ENCODE measurements around the gene BCR. TPM values are rescaled to one million over a fixed set of nuclear protein-coding genes. Genes with fewer than 3 reads are reported as not detected.

Gene BCR
- total and polyA plus RNA-seq, 2 of the 13 experiments (the other 11 are each of a cell fraction or from before 2014, with no cell fraction given), result 19.9 to 33.6 TPM

GRCh38 chr22:23163665-23164064 lies 16.6 kb upstream of the BCR start (continued):
- TF ChIP-seq ZNF451 (CRISPR knock-in tag; IDR thresholded peaks at IDR 0.05) (no peak), BRD4 (CRISPR knock-in tag; IDR thresholded peaks at IDR 0.05) (no peak), ZNF292 (CRISPR knock-in tag; IDR thresholded peaks at IDR 0.05; ENCODE audit: borderline replicate concordance, low read depth) (peak; percentile 66; the same call in 1 of the 2 replicates), ZFP1 (CRISPR knock-in tag; IDR thresholded peaks at IDR 0.05) (no peak), PAF1 (CRISPR knock-in tag; IDR thresholded peaks at IDR 0.05) (no peak), ZNF296 (CRISPR knock-in tag; conservative IDR thresholded peaks at IDR 0.05) (no peak), HIVEP1 (CRISPR knock-in tag; IDR thresholded peaks at IDR 0.05) (no peak), HNF1B (CRISPR knock-in tag; IDR thresholded peaks at IDR 0.05) (no peak), ZNF710 (CRISPR knock-in tag; IDR thresholded peaks at IDR 0.05; ENCODE audit: borderline replicate concordance) (peak; percentile 49; the same call in 1 of the 2 replicates), FOXA3 (CRISPR knock-in tag; IDR thresholded peaks at IDR 0.05) (0 out of 2 replicates have a peak, but pooled peaks have one; percentile 9), ESRRA (CRISPR knock-in tag; IDR thresholded peaks at IDR 0.05; ENCODE audit: low read depth) (no peak), NFATC3 (CRISPR knock-in tag; IDR thresholded peaks at IDR 0.05) (no peak), NFE2 (CRISPR knock-in tag; IDR thresholded peaks at IDR 0.05) (no peak), ZNF431 (CRISPR knock-in tag; IDR thresholded peaks at IDR 0.05; ENCODE audit: borderline replicate concordance, low read depth) (no peak), AGO1 (IDR thresholded peaks at IDR 0.05; ENCODE audit: low read depth, low read length, poor library complexity, severe bottlenecking) (no peak)
- TF ChIP-seq, protein P1, sequence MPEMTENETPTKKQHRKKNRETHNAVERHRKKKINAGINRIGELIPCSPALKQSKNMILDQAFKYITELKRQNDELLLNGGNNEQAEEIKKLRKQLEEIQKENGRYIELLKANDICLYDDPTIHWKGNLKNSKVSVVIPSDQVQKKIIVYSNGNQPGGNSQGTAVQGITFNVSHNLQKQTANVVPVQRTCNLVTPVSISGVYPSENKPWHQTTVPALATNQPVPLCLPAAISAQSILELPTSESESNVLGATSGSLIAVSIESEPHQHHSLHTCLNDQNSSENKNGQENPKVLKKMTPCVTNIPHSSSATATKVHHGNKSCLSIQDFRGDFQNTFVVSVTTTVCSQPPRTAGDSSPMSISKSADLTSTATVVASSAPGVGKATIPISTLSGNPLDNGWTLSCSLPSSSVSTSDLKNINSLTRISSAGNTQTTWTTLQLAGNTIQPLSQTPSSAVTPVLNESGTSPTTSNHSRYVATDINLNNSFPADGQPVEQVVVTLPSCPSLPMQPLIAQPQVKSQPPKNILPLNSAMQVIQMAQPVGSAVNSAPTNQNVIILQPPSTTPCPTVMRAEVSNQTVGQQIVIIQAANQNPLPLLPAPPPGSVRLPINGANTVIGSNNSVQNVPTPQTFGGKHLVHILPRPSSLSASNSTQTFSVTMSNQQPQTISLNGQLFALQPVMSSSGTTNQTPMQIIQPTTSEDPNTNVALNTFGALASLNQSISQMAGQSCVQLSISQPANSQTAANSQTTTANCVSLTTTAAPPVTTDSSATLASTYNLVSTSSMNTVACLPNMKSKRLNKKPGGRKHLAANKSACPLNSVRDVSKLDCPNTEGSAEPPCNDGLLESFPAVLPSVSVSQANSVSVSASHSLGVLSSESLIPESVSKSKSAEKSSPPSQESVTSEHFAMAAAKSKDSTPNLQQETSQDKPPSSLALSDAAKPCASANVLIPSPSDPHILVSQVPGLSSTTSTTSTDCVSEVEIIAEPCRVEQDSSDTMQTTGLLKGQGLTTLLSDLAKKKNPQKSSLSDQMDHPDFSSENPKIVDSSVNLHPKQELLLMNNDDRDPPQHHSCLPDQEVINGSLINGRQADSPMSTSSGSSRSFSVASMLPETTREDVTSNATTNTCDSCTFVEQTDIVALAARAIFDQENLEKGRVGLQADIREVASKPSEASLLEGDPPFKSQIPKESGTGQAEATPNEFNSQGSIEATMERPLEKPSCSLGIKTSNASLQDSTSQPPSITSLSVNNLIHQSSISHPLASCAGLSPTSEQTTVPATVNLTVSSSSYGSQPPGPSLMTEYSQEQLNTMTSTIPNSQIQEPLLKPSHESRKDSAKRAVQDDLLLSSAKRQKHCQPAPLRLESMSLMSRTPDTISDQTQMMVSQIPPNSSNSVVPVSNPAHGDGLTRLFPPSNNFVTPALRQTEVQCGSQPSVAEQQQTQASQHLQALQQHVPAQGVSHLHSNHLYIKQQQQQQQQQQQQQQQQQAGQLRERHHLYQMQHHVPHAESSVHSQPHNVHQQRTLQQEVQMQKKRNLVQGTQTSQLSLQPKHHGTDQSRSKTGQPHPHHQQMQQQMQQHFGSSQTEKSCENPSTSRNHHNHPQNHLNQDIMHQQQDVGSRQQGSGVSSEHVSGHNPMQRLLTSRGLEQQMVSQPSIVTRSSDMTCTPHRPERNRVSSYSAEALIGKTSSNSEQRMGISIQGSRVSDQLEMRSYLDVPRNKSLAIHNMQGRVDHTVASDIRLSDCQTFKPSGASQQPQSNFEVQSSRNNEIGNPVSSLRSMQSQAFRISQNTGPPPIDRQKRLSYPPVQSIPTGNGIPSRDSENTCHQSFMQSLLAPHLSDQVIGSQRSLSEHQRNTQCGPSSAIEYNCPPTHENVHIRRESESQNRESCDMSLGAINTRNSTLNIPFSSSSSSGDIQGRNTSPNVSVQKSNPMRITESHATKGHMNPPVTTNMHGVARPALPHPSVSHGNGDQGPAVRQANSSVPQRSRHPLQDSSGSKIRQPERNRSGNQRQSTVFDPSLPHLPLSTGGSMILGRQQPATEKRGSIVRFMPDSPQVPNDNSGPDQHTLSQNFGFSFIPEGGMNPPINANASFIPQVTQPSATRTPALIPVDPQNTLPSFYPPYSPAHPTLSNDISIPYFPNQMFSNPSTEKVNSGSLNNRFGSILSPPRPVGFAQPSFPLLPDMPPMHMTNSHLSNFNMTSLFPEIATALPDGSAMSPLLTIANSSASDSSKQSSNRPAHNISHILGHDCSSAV (CRISPR knock-in tag; IDR thresholded peaks at IDR 0.05; ENCODE audit: borderline replicate concordance), result no peak
- TF ChIP-seq, protein P2, sequence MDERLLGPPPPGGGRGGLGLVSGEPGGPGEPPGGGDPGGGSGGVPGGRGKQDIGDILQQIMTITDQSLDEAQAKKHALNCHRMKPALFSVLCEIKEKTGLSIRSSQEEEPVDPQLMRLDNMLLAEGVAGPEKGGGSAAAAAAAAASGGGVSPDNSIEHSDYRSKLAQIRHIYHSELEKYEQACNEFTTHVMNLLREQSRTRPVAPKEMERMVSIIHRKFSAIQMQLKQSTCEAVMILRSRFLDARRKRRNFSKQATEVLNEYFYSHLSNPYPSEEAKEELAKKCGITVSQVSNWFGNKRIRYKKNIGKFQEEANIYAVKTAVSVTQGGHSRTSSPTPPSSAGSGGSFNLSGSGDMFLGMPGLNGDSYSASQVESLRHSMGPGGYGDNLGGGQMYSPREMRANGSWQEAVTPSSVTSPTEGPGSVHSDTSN (CRISPR knock-in tag; IDR thresholded peaks at IDR 0.05), result no peak
- TF ChIP-seq, protein P3, sequence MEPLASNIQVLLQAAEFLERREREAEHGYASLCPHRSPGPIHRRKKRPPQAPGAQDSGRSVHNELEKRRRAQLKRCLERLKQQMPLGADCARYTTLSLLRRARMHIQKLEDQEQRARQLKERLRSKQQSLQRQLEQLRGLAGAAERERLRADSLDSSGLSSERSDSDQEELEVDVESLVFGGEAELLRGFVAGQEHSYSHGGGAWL (CRISPR knock-in tag; IDR thresholded peaks at IDR 0.05), result no peak
